Measurements from ENCODE around the gene TIRAP.

DNA sequence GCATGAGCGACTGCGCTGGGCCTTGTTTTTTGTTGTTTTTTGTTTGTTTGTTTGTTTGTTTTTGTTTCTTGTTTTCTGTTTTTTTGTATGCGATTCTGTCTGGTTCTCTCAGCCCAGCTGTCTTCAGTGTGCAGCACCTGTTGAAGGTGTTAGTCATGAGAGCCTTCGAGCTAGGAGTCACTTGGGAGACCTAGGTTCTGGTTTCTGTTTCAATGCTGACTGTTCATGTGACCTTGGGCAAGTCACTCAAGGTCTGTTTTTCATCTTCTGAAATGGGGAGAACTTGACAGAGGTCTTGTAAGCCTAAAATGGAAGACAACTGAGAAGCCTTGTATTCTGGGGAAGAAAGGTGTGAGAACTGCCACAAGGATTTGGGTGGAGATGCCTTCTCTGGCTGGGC, 22.8 kb downstream of the TIRAP start:
- TF ChIP-seq, protein P1, sequence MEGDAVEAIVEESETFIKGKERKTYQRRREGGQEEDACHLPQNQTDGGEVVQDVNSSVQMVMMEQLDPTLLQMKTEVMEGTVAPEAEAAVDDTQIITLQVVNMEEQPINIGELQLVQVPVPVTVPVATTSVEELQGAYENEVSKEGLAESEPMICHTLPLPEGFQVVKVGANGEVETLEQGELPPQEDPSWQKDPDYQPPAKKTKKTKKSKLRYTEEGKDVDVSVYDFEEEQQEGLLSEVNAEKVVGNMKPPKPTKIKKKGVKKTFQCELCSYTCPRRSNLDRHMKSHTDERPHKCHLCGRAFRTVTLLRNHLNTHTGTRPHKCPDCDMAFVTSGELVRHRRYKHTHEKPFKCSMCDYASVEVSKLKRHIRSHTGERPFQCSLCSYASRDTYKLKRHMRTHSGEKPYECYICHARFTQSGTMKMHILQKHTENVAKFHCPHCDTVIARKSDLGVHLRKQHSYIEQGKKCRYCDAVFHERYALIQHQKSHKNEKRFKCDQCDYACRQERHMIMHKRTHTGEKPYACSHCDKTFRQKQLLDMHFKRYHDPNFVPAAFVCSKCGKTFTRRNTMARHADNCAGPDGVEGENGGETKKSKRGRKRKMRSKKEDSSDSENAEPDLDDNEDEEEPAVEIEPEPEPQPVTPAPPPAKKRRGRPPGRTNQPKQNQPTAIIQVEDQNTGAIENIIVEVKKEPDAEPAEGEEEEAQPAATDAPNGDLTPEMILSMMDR (IDR thresholded peaks at IDR 0.05), result no peak
- TF ChIP-seq POLR2AphosphoS5 (IDR thresholded peaks at IDR 0.05), result no peak

Measured in gastroesophageal sphincter (tissue), 3 donors.